HG03159 (cell line): ENCODE data around the gene TTC28.
"Not testable (repeated sequence)": the region's sequence is repeated elsewhere in the genome, so short reads cannot be mapped to it uniquely, and the experiment has no call there.

Experiments
- ATAC-seq: cut with Tn5 transposase; IDR thresholded peaks from one replicate; pipeline ENCODE4 v1.9.1; 2021; ENCODE audit warnings: mild to moderate bottlenecking, moderate library complexity; ENCODE audit not compliant: unreplicated experiment

Gene TTC28

GRCh38 chr22:28679611-28680287, at the start of gene TTC28:
Gene TTC28 (minus strand): TSS chr22:28679840. CDS start chr22:28679723, 117 bp downstream.
- ATAC-seq: not testable (repeated sequence)

DNA sequence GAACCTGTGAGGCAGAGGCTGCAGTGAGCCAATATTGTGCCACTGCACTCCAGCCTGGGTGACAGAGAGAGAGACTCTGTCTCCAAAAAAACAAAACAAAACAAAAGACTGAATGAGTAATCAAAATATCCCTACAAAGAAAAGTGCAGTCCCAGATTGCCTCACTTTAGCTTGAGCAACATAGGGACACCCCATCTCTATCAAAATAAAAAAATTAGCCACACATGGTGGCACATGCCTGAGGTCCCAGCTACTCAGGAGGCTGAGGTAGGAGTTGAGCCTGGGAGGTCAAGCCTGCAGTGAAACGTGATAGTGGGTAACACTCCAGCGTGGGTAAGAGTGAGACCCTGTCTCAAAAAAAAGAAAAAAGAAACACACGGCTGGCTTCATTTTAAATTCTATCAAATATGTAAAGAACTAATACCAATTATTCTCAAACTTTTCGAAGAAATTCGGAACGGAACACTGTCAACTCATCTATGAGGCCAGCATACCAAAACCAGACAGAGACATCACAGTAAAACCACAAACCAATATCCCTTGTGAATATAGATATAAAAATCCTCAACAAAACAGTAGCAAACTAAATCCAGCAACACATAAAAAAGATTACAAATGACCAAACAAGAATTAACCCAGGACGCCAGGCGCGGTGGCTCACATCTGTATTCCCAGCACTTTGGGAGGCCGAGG, 49.1 kb upstream of the TTC28 start:
- ATAC-seq: no peak

- no peak for ATAC-seq
Observed at GRCh38 chr22:28728002-28728401, 48.4 kb upstream of the TTC28 start.

DNA sequence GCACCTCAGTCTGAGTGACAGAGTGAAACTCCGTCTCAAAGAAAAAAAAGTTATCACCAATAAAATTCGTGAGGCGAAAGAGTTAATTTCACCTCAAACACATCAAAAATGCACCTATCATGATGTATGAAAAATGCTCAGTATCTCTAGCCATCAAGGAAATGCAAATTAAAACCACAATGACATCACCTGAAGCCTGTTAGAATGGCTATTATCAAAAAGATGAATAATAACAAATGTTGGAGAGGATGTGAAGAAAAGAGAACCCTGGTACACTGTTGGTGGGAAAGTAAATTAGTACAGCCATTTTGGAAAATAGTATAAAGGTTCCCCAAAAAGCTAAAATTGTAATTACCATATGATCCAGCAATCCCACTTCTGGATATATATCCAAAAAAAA, 38.4 kb upstream of the TTC28 start:
- no peak for ATAC-seq

- no peak for ATAC-seq
Observed at GRCh38 chr22:28716686-28717085, 37.0 kb upstream of the TTC28 start.

DNA sequence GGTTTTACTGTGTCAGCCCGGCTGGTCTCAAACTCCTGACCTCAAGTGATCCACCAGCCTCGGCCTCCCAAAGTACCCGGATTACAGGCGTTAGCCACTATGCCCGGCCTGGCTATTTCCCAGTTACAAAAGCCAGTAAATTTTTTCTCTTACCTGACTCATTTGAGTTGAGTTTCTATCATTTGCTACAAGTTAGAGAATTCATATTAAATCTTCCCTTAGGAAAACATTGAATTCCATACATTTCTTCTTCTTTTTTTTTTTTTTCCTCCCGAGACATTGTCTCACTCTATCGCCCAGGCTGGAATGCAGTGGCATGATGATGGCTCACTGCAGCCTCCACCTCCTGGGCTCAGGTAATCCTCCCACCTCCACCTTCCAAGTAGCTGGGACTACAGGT, 36.0 kb upstream of the TTC28 start:
- ATAC-seq: no peak

GRCh38 chr22:28714043-28714628, 34.5 kb upstream of the TTC28 start:
- no peak for ATAC-seq

- ATAC-seq: no peak
Observed at GRCh38 chr22:28711820-28712777, 32.5 kb upstream of the TTC28 start.

GRCh38 chr22:28711341-28711740, 31.7 kb upstream of the TTC28 start:
- ATAC-seq: no peak

DNA sequence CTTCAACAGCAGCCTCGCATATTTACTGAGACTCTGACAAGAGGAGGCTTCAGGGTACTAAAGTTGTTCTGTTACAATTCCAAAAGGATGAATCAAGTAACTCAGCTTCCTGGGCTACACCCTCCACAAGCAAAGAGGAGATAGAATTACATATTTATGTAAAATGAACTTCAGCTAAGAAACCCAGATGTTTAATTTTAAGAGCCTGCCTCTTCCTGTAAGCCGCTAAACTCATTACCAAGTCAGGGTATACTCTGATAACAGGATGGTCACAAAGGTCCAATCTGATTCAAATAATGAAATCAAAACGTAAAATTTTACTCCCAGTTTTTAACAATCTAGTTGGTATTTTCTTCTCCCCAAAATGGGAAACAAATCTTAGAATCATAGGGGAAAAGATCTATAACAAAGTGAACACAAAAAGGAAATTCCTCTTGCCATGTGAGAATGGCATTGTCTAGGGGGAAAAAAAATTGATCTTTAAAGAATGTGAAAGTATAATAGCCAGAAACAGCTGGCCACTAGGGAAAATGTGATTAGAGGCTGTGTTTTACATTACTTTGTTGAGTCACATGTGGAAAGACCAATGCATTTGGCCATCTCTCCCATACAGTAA, 31.0 kb upstream of the TTC28 start:
- no peak for ATAC-seq

- ATAC-seq: no peak
Observed at GRCh38 chr22:28710107-28710506, 30.5 kb upstream of the TTC28 start.

DNA sequence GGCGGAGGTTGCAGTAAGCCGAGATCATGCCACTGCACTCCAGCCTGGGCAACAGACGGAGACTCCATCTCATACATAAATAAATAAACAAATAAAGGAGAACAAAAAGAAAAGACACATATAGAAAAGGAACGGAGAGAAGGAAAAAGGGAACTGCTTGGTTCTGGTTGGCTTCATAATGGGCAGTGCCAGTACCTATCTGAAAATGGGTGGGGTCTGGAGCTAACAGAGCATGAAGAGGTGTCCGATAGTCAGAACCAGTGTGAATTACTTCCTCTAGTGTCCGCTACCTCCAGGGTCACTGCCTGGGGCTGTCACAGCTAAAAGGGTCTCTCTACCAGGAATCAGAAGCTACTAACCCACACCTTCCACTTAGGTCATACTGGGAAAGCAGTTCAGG, 27.2 kb upstream of the TTC28 start:
- no peak for ATAC-seq

DNA sequence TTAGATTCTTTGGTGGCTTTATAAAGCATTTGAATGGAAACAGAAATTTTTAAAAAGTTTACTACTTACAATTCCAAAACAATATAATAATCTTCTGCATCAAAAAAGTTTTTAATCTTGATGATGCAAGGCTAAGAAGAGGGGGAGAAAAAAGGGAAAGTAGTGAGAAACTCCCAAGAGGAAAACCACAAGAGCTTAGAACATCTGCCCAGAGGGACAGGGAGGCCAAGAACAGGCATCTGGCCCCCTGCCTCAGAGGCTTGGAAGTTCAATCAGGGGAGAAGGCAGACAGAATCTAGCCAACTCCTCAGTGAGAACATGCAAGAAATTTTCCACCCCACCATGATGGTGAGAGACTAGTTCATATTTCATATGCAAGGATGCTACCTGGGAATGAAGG, 23.8 kb upstream of the TTC28 start:
- no peak for ATAC-seq

- no peak for ATAC-seq
Observed at GRCh38 chr22:28702891-28703290, 23.3 kb upstream of the TTC28 start.

- ATAC-seq: not testable (repeated sequence)
Observed at GRCh38 chr22:28693041-28693760, 13.6 kb upstream of the TTC28 start.

DNA sequence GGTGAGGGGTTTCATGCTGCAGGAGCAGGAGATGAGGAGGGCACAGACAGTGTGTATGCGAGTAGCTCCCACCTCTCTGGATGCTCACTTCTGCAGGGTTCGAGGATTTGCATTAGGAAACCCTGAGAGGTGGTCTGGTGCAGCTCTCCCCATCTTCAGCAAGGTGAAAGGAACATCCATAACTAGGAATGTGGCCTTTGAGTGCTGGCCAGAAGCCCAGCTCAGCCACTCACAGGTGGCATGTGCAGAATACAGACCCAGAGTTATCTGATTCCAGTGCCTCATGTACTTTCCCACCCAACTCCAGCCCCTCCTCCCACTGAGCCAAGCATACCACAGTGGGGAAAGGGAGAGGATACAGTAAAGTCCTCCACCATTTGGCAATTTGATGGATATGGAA, 10.2 kb upstream of the TTC28 start:
- not testable (repeated sequence) for ATAC-seq

GRCh38 chr22:28682966-28683365, 3.3 kb upstream of the TTC28 start:
- not testable (repeated sequence) for ATAC-seq

- not testable (repeated sequence) for ATAC-seq
Observed at GRCh38 chr22:28680813-28681490, 1.3 kb upstream of the TTC28 start.
